NCI-H748 (cell line): ENCODE data around the gene TMEM45A.
A peak's percentile ranks its signal among the peaks of the same experiment; 100 is the strongest.
"Not testable (repeated sequence)": the region's sequence is repeated elsewhere in the genome, so short reads cannot be mapped to it uniquely, and the experiment has no call there.

Experiments used
- DNase-seq: peaks from one replicate; lab custom pipeline; 2025; ENCODE audit not compliant: unreplicated experiment; lab: John Stamatoyannopoulos, UW

Gene TMEM45A

DNA sequence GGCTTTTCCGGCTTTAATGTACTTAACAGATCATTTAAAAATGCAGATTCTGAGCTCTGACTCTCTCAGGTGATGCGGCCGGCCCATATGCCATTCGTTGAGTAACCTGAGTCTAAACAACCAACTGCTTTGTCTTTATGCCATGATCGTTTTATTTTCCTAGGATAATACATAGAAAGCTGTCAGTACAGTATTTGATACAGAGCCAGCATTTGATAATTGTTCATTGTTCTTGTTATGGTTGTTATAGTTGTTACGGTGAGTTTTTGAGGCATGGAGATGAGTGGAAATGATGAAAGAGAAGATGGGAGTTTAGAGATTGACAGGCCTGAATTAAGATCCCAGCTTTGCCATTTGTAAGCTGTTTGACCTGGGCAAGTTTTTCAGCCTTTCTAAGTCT lies 40.0 kb downstream of the TMEM45A start:
- no peak for DNase-seq

GRCh38 chr3:100533176-100533575 lies 40.8 kb downstream of the TMEM45A start:
- no peak for DNase-seq

- DNase-seq, result no peak
Measured at GRCh38 chr3:100535610-100535943, 43.2 kb downstream of the TMEM45A start.

- DNase-seq, result no peak
Measured at GRCh38 chr3:100536093-100536492, 43.7 kb downstream of the TMEM45A start.

DNA sequence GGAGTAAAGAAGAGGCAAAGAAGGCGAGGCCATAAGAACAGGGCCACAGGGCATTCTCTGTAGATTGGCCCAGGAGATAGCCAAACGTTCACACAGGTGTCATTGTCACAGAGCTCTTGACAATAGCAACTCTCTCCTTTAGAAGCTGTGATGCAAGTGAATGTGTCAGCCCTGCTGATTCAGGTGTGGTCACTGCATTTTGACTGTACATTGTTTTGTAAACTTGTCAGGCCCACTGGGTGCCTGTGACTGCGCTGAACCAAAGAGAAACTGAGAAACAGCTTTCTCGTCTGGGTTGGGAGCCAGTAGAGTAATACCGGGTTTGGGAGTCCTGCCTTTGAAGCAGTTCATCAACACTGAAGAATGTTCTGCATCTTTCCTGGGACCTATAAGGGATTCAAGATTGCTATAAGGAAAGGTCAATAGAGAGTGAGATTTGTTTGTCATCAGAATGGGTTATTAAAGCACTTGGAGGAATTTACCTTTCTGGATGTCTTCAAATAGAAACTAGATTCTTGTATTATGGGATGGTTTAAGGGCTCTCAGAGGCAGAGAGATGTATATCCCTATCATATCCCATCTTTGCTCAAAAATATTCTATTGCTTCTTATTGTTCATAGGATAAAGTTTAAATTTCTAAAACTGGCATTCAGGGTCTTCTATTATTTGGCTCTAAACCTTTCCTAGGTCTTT lies 45.4 kb downstream of the TMEM45A start:
- no peak for DNase-seq

GRCh38 chr3:100538339-100538706 lies 45.9 kb downstream of the TMEM45A start:
- DNase-seq, result no peak

- no peak for DNase-seq
Measured at GRCh38 chr3:100540791-100541334, 48.4 kb downstream of the TMEM45A start.

- DNase-seq, result not testable (repeated sequence)
Measured at GRCh38 chr3:100541428-100541827, 49.0 kb downstream of the TMEM45A start.

- DNase-seq, result no peak
Measured at GRCh38 chr3:100545371-100545770, 53.0 kb downstream of the TMEM45A start.

DNA sequence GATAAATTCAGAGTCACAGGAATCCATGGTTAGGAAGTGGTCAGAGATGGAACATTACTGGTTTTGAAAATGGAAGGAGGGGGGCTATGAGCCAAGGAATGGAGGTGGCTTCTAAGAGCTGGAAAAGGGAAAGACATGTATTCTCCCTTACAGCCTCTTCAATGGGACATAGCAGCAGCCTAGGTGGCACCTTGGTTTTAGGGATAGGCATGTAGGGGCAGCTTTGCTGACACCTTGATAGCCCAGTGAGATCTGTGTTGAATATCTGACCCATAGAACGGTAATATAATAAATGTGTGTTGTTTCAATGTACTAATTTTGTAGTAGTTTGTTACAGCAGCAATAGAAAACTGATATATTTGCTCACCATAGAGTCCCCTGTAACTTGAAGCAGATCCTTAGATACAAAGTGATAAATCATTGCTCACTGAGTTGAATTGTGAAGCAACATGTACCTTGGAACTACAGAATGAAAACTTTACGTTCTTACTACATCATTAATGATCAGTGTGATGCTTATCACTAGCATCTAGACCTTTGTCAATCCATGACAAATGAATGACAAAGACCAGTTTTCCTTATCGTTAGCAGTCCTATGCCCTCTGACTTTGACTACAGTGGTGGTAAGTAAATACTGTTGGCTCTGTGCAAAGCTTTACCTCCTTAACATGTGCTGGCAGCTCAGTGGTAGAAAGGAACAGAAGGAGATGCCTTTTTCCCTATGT lies 53.8 kb downstream of the TMEM45A start:
- DNase-seq, result no peak

DNA sequence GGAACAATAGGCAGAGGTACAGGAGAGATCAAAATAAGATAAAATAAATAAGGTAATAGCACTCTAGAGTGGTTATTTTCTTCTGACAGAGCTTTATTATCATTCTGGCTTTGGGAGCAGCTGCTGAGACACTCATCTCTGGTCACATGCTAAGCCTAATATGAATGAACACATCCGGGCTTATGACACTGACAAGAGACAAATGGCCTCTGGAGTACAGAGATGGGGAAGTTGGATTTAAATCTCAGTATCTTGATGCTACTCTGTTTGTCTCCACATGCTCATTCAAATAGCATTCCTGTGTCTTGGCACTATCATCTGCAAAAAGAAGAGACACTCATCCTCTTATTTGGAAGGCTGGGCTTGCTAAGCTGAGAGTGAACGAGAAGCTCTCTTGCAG lies 55.6 kb downstream of the TMEM45A start:
- peak; percentile 62 for DNase-seq

DNA sequence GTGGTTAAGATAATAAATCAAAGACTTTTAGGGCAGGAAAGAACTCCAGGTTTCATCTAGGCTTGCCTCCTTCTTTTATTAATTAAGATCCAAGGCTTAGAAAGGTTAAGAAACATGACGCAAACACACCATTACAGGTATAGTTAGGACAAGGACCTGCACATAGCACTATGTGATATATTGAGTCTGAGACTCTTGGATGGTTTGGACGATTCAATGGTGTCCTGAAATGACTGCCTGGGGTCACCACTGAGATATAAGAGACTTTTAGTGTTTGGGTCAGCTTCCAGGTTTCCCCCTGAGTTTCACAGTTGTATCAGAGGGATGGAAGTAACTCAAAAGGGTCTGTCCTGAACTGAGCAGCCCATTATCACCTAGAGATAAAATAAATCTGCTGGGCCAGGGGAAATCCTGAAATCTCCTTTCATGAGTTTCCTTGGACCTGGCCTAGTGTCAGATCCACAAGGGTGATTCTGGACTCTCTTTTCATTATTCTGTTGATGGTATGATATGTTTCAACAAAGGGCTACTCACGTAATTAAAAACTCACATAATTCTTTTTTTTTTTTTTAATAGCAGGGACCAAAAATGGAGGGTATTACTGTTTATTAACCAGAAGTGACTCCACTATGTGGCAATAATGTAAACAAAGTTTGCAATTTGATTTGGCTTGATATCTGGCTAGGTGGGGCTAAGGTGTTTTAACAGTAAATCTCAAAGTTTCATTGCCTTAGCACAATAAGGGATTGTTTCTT lies 61.4 kb downstream of the TMEM45A start:
- no peak for DNase-seq

DNA sequence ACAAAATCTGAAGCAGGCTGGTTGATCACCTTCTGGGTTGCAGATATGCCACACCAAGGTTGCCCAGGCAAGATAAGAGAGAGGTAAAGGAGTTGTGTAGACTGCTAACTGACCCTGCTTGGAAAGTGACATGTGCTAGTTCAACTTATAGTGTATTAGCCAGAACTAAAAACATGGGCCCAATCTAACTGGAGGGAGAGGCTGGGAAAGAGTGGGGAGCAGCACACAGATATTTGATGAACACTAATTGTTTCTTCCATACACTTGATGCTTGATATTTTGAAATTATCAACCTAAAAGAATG lies 61.9 kb downstream of the TMEM45A start:
- no peak for DNase-seq

DNA sequence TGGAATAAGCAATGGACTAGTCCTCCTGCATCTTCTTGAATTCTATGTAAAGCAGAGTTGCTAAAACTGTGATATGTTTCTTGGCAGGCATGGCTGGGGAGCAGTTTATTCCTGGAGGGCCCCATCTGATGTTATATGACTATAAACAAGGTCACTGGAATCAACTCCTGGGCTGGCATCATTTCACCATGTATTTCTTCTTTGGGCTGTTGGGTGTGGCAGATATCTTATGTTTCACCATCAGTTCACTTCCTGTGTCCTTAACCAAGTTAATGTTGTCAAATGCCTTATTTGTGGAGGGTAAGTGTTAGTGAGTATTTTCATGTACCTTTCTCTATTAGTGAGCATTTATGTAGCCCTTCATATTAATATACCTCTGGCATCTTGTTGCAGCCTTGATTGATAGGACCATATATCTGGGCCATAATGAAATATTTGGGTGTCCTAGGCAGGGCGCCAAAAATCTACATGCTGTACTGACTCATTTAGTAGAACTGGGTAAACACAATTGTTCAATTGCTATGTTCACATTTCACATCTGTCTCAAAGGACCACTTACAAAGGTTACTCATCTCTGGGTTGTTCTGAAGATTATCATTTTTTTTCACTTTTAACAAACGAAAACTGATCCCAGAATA lies 64.4 kb downstream of the TMEM45A start:
- DNase-seq, result no peak

DNA sequence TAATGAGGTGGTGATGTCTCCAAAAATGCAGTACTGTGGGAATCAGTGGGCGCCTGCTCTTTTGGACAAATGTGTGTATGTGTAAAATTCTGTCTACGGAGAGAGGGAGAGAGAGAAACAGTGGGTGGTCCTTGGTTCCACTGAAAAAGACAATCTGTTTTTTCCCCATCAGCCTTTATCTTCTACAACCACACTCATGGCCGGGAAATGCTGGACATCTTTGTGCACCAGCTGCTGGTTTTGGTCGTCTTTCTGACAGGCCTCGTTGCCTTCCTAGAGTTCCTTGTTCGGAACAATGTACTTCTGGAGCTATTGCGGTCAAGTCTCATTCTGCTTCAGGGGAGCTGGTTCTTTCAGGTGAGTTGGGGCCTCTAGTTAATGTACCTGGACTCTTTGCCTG lies 65.8 kb downstream of the TMEM45A start:
- no peak for DNase-seq

DNA sequence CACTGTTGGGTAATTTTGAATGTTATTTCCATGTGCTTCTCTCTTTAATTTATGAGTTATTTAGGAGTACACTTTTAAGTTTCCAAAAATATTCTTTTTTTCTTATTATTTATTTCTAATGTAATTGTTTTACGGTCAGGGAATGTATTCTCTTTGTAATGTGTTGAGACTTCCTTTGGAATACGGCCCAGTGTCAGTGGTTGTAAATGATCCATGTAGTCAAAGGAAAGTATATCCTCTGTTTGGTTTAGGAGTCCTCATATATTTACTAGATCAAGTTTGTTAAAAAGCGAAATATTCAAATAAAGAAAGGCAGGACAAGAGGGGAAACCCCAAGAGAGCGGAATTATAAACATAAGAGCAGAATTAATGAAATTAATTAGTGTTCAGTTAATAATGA lies 68.0 kb downstream of the TMEM45A start:
- no peak for DNase-seq

DNA sequence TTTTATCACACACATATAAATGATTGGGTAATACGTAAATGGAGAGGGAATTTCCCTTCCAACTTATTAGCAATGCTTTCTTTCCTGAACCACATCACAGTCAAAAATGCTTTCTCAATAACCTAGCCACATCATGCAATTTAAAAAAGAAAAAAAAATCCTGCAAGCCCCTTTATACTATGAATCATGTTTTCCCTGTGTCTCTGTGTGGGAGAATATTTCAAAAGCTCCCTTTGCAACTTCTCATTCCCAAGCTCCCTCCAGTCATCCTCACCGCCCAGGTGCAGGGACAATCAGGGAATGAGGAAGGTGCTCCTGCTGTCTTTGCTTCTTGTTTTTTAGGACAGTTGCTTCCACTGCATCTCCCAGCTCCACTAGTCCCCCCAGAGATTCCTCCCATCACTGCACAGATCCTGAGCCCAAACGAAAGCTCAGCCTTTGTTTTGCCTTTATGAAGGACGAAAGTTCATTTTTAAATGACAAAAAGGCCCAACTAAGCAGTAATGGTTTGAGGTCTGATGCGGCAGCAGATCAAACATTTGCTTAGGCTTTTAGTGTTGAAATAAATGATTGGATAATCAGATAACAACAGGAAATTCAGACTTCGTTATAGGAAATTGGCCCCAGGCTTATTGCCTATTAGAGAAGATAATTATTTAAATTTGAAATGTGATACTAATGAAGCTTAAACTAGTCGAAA lies 69.2 kb downstream of the TMEM45A start:
- no peak for DNase-seq

- DNase-seq, result no peak
Measured at GRCh38 chr3:100562224-100562857, 69.9 kb downstream of the TMEM45A start.

DNA sequence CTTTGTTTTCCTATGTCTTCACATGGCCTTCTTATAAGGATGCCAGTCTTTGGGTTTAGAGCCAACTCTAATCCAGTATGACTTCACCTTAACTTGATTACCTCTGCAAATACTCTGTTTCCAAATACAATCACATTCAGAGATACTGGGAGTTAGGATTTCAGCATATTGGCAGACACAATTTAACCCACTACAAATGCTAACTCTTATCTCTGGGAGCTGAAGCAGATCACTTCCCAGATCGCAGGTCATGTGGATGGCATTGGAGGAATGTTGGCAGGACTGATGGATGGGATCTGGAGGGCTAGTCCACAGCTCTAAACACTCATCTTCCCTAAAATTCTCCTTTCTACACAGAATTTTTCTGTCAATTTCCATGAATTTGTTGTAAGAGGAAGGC lies 70.8 kb downstream of the TMEM45A start:
- no peak for DNase-seq

- DNase-seq, result no peak
Measured at GRCh38 chr3:100563652-100564211, 71.3 kb downstream of the TMEM45A start.
